ENCODE measurements around the gene SMIM8.

- TF ChIP-seq CTCF (IDR thresholded peaks at IDR 0.05; ENCODE audit: insufficient read depth, low read depth, low read length) (no peak), EZH2 (IDR thresholded peaks at IDR 0.05; ENCODE audit: insufficient read depth, low read length) (no peak)
Measured at GRCh38 chr6:87366899-87367298, 44.5 kb downstream of the SMIM8 start.
